ENCODE results near the gene AXIN2.
"Not testable (repeated sequence)": the region's sequence is repeated elsewhere in the genome, so short reads cannot be mapped to it uniquely, and the experiment has no call there.

The AXIN2 gene

GRCh38 chr17:65535777-65536572 is 25.5 kb downstream of the AXIN2 start:
- FAIRE-seq, result no peak

- no peak for FAIRE-seq
These were observed 27.5 kb downstream of the AXIN2 start for GRCh38 chr17:65533852-65534457.

GRCh38 chr17:65533056-65533745 is 28.2 kb downstream of the AXIN2 start:
- no peak for FAIRE-seq

GRCh38 chr17:65532101-65532890 is 29.2 kb downstream of the AXIN2 start:
- FAIRE-seq, result no peak

- FAIRE-seq, result no peak
These were observed 30.0 kb downstream of the AXIN2 start for GRCh38 chr17:65531256-65532100.

GRCh38 chr17:65530523-65531255 is 30.8 kb downstream of the AXIN2 start:
- no peak for FAIRE-seq

- no peak for FAIRE-seq
These were observed 31.5 kb downstream of the AXIN2 start for GRCh38 chr17:65529761-65530522.

GRCh38 chr17:65529040-65529633 is 32.3 kb downstream of the AXIN2 start:
- no peak for FAIRE-seq

- no peak for FAIRE-seq
These were observed 33.4 kb downstream of the AXIN2 start for GRCh38 chr17:65527857-65528591.

GRCh38 chr17:65527381-65527780 is 34.1 kb downstream of the AXIN2 start:
- no peak for FAIRE-seq

GRCh38 chr17:65526854-65527253 is 34.6 kb downstream of the AXIN2 start:
- FAIRE-seq, result not testable (repeated sequence)

GRCh38 chr17:65523853-65524664 is 37.4 kb downstream of the AXIN2 start:
- FAIRE-seq, result no peak

- FAIRE-seq, result no peak
These were observed 38.0 kb downstream of the AXIN2 start for GRCh38 chr17:65523411-65523810.

- no peak for FAIRE-seq
These were observed 38.6 kb downstream of the AXIN2 start for GRCh38 chr17:65522751-65523404.

GRCh38 chr17:65519462-65519861 is 42.0 kb downstream of the AXIN2 start:
- no peak for FAIRE-seq

- FAIRE-seq, result no peak
These were observed 43.2 kb downstream of the AXIN2 start for GRCh38 chr17:65518256-65518655.
